Bone marrow (tissue), 2 donors: ENCODE measurements around the gene PGF.

Source experiments
- DNase-seq, 2 donors: peaks; one replicate each; lab custom pipeline; 2025; lab: John Stamatoyannopoulos, UW

The PGF gene

DNA sequence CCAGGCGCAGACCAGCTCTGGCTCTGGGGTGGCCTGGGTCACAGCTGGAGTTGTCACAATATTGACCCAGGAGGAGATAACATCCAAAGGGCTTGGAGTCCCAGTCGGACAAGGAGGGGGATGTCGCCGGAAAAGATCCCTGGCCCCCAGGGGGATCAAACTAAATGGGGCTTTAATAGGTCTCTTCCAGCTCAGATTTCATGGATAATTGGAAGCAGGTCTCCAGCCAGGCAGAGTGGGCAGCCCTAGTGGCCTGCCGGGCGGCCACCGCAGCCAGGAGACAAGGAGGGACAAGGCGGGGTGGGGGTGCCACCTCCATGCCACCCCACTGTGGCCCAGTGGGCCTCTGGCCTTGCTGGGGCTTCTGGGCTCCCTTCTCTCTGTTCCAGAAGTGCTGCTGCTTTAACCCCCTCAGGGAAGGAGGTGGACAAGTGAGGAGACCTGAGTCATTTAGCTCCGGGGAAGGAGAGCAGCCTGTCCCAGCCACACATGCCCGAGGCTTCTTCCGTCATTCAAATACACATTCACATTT lies 23.1 kb upstream of the PGF start:
- no peak for DNase-seq

DNA sequence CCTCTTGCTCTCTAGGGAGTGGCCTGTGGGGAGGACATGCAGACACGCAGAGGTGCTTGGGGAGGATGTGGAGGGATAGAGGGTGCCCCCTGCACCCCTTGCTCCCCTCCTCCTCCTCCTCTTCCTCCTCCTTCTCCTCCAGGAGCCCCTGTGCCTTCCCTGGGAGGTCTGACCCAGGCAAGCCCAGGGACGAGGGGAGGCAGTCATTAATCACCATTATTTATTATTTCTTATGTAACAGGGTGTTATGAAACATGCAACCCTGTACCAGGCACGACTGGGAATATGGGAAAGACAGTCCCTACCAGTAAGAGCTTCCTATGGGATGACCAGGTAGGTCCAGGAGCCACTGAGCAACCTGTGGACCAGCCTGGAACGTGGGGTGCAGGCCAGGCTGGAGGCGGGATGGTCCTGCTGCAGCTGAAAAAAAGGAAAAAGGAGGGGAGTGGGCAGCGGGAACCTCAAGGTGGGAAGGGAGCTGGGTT lies 22.5 kb upstream of the PGF start:
- DNase-seq: no peak

DNA sequence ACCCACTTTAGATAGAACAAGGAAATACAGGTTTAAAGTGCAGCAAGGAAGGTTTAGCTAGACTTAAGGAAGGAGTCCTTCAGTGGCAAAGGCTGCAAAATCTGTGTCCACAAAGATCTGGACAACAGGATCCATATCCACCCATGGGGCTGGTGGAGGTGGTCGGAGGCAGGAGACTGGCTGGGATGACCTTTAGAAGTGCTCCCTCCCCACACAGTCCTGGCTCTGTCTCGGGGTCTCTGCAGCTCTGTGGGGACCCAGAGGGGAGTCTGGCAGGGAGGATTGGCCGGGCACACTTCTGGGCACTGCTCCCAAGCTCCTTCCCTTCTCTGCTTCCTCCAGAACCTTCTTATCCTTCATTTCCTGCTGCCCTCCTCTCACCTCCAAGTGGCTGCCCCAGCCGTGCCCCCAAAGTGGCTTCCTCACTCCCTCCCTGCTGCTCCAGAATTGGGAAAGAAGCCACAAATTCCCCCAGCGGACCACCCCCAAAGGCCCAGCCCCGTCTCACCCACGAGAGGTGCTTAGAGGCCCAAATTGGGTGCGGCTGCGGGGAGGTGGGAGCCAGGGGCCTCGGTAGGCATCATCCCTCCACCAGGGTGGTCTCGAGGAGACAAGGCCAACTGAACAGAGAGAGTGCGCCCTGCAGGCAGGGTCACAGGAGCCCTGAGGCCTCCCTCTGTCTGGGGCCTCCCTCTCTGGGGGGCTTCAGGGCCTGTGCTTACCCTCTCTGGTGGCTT lies 21.9 kb upstream of the PGF start:
- no peak for DNase-seq

DNA sequence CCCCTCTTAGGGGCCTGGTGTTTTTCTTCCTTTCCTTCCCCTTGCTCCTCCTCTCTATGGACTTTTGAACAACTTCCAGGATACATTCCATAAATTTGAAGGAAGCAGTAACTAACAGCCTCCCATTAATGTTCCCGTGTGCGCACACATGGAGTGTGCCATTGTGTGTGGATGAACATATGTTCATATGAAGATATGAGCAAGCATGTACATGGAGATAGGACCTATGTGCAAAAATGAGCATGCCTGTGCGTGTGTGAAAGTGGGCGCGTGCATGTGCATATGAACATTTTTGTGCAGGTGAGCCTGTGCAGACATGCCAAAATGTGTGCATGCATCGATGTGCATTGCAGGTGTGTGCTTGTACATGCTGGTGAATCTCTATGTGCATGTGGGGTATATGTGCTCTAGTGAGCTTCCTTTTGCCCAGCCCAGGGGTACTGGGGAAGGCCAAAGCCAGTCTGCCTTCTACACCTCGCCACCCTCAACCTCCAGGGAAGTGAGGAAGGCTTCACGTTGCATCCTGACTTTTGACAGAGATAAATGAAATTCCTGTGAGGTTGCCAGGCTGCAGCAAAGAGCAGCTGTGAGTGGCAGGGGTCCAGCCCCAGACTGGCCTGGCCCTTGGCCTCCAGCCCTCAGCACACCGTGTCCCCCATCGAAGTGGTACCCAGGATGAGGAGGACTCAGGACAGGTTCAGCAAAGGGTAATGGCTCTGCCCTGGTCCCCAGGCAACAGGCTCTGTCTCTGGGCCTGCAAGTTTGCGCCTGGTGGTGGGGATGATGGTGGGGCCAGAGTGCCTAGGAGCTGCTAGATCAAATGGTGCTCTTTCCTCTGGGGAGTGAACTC lies 21.1 kb upstream of the PGF start:
- DNase-seq: no peak

DNA sequence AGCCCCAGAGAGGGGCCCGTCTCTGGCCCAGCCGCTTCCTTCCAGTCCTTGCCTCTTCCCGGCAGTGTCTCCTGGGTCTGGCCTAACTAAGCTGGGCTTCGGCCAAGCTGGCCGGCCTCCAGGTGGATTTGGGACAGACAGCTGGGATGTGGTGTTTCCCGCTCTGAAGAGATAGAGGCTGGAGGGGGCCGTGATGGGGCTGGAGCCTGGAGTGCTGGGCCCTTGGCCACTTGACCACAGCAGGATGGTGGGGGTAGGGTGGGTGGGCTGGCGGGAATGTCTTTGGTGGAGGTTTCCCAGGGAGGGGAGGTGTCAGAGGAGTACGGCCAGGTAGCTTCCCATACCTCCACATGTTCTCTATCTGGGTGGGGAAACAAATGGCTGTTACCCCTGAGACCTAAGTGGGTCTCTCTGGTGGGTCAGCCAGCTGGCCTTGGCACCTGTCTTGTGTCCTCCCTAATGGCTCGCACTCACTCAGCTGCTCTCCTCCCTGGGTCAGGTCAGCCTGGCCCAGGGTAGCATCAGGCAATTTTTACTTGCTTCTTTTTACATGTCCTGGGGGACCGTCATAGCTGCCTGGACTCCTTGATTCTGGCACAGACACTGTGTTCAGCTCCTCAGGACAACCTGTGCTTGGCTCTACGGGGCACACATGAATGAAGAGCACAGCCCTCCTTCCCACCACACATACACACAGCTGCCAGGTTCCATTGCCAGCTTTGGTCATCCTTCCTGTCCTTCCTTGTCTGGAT lies 19.8 kb upstream of the PGF start:
- no peak for DNase-seq

DNA sequence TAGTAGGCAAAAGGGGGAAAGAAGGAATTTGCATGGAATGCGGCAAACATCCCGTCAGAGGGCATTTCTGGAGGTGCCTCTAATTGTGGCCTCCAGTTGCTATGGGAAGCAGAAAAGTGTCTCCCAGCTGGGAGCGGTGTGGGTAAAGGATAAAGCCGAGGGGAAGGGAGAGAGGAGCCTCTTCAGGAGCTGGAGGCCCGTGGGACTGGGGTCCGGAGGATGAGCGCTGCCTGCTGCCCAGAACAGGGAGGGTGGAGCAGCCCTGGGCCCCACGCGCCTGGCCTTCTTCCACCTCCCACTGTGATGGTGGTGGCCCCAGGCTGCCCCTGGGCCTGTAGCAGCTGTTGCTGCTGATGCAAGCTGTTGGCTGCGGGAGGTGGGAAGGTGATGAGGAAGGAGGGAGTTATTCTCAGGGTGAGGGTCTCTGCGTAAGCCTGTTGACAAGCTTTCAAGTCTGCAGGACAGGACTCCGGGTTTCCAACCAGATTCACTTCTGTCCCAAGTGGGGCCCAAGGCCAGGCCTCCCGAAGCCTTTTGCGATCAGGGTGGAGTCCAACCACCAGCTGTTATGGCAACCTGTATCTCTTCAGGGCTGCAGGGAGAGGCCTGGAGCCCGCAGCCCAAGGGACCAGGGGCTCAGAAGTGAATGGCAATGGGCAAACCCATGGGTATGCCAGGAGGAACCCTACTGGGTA lies 19.1 kb upstream of the PGF start:
- DNase-seq: no peak

DNA sequence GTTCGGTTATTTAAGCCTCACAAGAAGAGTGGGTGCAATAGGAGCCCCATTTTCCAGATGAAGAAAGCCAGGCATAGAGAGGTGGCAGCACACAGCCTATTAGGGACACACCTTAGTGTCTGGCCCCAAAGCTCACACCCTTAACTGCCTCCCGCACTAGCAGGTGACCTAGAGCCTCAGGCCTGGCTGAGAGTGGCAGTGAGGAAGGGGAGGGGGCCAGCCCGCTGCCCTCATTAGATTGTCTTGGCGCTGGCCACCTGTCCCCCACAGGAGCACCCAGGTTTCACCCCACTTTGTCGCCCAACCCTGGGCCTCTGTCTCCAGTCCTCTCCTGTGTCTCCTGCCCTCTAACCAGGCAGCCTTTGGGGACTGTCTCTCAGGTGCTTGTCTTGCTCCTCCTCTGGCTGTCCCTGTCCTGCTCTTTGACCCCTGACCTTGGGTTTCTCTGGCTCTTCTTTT lies 18.5 kb upstream of the PGF start:
- DNase-seq: no peak

DNA sequence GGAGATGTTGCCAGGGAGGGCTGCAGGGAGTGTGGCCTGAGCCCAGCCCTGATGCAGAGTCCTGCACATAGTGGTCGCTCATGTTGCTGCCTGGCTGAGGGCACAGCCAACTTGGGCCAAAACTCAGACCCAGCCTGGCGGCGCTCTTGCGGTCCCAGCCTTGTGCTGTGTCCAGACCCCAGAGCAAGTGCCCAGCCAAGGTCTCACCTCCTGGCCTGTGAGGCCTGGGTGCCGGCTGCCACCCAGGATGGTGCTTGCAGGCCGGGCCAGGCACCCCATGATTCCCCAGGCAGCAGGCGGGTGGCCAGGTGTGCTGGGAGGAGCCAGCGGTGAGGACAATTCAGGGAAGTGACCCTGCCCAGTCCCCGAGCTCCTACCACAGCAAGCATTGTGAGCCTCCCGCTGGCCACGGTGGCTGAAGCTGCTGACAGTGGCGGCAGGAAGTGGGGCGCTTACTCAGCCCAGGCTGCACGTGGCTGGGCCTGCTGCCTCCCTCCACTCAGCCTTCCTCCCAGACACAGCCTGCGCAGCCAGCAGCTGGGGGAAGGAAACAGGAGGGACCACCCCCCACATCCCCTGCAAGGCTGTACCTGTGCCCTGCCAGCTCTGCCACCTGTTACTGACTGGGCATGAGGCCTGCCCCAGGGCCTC lies 17.7 kb upstream of the PGF start:
- peak in 1 of 2 donors; percentile 53 for DNase-seq

DNA sequence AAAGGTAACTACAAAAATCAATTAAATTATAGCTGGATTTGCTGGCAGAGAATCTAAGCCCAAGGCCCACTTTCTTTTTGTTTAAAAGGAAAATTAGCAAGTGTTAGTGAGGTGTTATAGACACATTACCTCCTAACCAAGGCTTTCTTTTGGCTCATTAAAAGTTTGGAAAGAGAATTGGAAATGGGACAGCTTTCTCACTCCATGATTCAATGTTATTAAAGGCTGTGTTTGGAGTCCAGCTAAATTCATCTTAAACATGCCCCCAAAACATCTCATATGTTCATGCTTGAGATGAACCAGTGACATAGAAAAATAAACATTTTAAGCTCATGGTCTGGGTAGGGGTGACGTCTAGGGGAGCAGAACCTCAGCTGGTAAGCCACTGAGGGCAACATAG lies 13.4 kb upstream of the PGF start:
- DNase-seq: no peak

DNA sequence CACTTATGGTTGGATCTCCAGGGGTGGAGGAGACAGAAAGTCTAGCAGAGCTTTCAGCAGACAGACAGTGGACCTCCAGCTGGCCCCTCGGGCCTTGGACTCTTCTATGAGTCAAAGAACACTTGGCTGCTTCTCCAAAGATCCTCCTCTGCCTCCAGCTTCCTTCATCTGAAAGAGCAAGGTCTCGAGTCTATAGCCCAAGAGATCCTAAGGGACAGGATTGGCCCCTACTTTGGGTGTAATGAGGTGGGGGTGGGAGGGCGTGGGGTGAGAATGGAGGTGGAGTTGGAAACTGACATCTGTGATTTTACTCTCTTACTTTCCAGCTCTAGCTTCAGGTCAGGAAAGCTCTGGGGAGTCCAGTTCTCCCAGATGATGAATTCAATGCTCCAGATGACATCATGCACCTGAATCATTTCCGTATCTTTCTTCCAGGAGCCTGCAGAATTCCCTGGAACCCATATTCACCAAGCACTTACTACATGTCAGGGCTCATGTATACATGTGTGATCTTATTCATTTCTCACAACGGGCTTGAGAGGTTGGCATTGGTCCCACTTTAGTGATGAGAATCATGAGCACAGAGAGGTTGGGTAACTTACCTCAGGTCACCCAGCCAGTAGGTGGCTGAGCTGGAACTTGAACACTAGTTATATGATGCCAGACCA lies 10.2 kb upstream of the PGF start:
- DNase-seq: no peak

DNA sequence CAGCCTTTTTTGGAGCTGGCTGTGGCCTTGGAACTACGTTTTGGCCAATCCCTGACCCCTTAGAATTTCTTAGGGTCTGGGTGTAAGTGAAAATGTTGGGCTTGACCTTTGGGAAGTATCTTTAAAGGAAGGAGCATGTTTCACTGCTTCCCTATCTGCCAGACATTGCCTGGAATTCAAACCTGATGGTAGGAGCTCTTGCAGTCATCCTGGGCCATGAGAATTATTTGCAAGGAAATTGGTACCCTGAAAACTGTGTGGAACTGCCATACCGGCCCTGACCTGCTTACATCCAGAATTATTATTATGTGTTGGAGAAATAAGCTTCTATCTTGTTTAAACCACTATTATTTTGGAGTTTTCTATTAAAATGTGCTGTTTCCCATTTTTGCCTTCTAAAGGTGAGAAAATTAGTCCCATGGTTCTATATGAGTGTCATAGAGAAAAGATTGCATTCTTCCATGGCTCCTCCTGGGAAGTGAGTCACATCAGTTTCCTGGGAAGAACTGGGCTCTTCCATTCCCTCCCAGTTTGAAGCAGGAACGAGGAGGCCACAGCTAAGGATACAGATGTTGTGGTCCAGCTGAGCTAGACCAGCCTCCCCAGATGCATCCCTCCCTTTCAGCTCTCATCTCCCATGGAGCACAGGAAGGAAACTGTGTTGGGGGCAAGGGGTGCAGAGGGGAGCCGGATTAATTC lies 9.5 kb upstream of the PGF start:
- no peak for DNase-seq

DNA sequence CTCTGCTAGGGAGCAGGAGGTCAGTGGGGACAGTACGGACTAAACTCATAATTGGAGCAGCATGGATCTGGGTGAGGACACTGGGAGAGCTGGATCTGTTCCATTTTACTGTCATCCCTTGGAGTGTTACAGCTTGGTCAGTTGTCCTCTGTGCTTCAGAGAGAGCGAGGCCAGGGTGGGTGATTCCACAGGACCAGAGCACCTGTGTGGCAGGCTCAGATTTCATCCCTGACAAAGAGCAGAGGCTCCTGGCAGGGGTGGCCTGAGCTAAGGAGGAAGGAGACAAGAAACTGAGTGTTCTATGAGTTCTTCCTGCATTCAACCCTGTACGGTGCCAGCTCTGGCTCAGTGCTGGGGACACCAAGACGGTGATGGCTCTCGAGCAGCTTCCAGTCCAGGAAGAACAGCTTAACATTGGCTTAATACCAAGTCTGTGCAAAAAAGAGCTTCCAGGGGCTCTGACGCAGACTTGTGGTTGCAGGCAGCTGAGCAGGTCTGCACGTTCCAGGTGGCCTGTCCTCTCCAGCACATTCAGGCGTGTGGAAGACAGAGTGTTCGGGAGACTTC lies 8.4 kb upstream of the PGF start:
- peak in 1 of 2 donors; percentile 13 for DNase-seq

DNA sequence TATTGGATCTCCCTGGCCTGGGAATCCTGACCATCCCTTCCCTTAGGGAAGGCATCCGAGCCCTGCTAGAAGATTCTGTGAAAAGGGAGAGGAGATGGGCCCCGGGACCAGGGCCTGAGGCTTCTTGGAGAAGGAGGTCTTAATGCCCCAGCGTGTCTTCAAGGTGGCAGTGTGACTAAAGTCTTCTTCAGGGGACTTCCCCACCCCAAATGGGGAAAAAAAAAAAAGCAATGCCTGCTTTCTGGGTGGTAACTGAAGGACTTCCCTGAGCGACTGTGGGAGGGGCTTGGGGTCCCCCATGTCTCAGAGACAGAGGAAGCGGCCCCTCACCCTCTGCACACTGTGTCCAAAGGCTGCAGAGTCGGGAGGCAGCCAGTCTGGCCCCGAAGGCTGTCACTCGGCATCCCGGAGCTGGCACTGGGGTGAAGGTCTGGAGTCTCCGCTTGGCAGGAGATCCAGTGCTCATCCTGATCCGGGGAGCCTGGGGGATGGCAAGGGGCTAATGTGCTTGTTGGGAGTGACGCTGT lies 7.8 kb upstream of the PGF start:
- DNase-seq: no peak

DNA sequence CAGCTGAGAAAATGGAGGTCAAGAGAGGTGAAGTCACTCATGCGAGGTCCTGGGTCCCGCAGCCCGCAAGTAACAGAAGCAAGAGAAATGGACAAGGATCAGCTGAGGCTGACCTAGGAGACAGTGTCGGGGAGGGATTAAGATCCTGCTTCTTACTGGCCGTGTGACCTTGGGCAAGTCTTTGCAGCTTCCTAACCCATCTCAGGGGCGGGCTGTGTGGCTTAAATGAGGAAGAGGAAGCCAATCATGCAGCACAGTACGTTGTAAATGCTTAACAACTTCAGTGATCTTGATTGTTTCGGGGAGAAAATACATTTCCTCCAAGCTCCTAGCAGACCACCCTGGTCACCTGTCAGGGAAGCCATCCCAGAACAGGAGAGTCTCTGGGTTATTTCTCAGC lies 7.1 kb upstream of the PGF start:
- peak in 1 of 2 donors; percentile 10 for DNase-seq

DNA sequence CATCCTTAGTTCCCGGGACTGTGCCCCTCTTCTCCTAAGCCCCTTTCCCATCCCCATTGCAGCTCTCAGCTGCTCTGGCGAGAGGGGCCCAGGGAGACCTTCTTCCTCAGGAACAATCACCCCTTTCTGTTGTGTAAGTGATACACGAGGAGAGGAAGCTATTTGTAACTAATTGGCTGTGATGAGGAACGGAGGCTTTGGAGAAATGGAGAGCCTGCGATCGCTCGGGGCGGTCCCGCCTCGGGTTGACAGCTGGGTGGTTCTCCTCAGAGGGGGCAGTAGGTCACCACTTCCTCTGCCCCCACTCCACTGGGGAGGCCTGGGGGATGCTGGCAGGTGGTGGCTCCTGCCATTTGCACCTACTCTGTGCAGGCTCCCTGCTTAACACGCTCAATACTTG lies 6.6 kb upstream of the PGF start:
- no peak for DNase-seq

DNA sequence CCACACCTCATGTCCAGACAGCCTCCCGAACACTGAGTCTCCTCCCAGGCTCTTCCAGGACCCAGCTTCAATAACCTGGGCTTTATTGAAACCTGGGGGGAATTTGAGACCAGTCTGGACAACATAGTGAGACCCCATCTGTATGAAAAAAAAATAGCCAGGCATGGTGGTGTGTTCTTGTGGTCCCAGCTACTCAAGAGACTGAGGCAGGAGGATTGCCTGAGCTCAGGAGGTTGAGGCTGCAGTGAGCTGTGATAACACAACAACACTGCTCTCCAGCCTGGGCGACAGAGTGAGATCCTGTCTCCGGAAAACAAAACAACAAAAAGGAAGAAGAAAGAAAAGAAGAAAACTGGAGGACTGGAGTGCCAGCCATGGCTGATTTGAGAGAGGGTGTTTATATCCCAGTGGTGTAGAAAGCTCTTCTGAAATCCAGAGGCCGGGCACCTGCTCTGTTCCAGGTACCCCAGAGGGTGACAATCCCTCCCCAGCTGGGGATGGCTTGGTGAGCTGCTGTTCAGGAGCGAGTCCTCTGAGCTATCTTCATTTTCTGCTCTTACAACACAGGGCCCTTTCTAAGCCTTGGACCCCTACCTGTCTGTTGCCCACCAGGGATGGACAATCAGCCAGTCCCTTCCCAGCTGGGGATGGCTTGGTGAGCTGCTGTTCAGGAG lies 6.0 kb upstream of the PGF start:
- DNase-seq: no peak

DNA sequence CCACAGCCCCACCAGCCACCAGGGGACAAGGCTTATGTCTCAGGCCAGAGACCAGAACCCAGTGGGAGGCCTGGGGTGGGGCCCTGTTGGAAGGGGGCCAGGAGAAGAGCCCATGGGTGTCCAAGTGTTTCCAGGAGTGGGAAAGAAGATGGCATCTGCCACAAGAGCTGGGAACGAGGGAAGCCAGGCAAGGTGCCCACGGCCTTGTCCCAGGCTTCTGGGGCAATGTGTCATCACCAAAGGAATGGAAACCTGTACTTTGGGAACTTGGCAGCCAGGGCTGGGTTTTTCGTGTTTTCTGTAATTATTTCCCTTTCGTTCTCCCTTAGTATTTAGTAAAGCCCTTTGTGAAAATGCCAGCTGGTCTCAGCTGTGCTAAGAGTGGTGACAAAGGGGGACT lies 5.3 kb upstream of the PGF start:
- no peak for DNase-seq

DNA sequence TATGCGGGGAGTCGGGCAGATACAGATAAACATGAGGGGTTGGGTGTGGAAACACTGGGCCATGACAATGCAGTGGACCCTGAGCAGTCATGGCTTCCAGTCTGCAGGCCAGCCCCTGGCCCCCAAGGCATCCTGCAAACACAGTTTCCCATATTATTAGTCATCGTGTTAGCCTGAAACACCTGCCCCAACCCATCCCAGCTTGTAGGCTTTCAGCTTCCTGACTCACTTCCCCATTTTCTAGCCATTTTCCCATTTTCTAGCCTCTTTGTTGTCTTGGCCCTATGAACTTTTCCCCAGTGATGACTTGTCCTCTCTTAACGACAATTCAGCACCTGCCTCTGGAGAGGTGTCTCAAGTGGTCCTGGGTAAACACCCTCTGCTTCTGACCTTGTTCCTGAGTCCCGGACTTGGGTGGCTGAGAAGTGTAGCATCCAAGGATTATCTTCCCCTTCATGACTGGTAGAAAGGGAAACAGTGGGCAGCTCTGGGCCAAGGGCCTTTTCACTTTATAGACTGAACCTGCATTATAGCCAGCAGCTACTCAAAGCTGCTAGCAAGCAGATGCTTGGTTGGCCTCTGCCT lies 4.3 kb upstream of the PGF start:
- DNase-seq: no peak
